Measurements from ENCODE around the gene RBM47. TPM values are rescaled to one million over a fixed set of nuclear protein-coding genes. Genes with fewer than 3 reads are reported as not detected.

Gene RBM47
- total and polyA plus RNA-seq, 2 experiments from 2014 or later, result 35.6 to 139 TPM

DNA sequence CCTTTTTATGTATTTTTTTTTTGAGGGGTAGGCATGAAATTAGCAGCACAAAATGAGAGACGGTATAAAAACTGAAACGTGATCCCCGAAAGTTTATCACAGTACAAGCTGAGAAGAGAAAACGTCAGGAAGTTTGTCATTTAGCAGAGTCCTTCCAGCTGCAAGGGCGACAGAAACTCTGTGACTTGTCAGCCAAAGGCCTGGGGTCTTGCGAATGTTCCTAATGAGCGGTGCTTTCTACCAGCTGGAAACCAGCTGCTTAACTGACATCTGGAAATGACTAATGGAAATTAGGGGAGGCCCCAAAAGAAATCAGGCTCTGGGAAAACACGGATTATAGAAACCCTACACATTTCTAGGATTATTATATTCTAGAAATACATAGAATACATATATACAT is 228.0 kb downstream of the RBM47 start (continued):
- TF ChIP-seq, protein P1, sequence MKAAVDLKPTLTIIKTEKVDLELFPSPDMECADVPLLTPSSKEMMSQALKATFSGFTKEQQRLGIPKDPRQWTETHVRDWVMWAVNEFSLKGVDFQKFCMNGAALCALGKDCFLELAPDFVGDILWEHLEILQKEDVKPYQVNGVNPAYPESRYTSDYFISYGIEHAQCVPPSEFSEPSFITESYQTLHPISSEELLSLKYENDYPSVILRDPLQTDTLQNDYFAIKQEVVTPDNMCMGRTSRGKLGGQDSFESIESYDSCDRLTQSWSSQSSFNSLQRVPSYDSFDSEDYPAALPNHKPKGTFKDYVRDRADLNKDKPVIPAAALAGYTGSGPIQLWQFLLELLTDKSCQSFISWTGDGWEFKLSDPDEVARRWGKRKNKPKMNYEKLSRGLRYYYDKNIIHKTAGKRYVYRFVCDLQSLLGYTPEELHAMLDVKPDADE (IDR thresholded peaks at IDR 0.05), result no peak

DNA sequence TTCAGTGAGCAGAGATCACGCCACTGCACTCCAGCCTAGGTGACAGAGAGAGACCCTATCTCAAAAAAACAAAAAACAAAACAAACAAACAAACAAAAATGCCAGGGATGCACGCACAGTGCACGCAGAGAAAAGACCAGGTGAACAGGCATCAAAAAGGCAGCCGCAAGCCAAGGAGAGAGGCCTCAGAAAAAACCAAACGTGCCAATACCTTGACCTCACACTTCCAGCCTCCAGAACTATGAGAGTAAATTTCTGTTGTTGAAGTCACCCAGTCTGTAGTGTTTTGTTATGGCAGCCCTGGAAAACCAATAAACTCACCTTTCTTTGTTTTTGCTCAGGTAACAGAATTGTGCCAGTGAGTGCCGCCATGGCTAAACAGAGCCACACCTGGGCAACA is 228.6 kb downstream of the RBM47 start:
- Mint-ChIP-seq H3K4me1 (peaks cover 13% of the 10 kb centered on the region), H3K27me3 (ENCODE audit: insufficient read depth, low read depth, poor library complexity) (peaks cover 12% of the 10 kb centered on the region), H3K27ac (no peak overlapping the region), H3K36me3 (ENCODE audit: low read depth) (peaks cover 6% of the 10 kb centered on the region), H3K9me3 (peaks cover 8% of the 10 kb centered on the region), H3K4me3 (no peak overlapping the region)
- TF ChIP-seq, protein P1 (IDR thresholded peaks at IDR 0.05), result no peak
- H3F3A ChIP-seq (replicated peaks; ENCODE audit: low read depth), result no peaks in the 10 kb centered on the region
- no peak overlapping the region for H2AFZ ChIP-seq
- no peak overlapping the region for H3K4me3 ChIP-seq
- H3K27me3 ChIP-seq (ENCODE audit: insufficient read depth), result no peaks in the 10 kb centered on the region
- no peaks in the 10 kb centered on the region for H3K36me3 ChIP-seq (ENCODE audit: insufficient read depth)
- no peak overlapping the region for H3K4me2 ChIP-seq
- ATAC-seq (no peak), DNase-seq (ENCODE audit: low spot score) (no peak)
- H3K27ac ChIP-seq (ENCODE audit: low read depth), result no peak overlapping the region
- H3K79me2 ChIP-seq (replicated peaks; ENCODE audit: insufficient read depth), result no peaks in the 10 kb centered on the region
- H3K9me2 ChIP-seq (ENCODE audit: insufficient read depth), result no peaks in the 10 kb centered on the region
- peaks cover 5% of the 10 kb centered on the region for H3K4me1 ChIP-seq (ENCODE audit: insufficient read depth)
- H4K20me1 ChIP-seq (replicated peaks; ENCODE audit: insufficient read depth), result no peaks in the 10 kb centered on the region

DNA sequence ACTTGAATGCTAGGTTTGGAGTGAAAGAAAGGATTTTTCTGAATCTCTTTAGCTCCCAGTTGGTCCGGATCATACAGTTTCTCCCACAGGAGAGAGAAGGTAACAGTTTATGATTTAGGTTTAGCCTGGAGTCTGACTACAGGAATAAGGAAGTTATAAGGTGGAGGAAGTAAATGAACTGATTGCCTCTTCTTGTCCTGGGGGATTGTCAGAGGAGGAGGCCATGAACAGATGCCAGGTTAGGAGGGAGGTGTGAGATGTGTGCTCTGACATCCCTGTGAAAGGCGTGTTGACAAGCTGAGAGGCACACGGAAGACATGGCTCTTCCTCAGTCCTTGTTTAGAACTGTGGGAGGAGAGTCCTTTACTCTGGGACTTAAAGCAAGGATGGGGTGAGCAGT is 230.1 kb downstream of the RBM47 start:
- Histone ChIP-seq H3K4me1 (ENCODE audit: insufficient read depth) (peaks cover 9% of the 10 kb centered on the region), H3K27me3 (ENCODE audit: insufficient read depth) (no peaks in the 10 kb centered on the region), H3F3A (replicated peaks; ENCODE audit: low read depth) (no peaks in the 10 kb centered on the region), H2AFZ (no peak overlapping the region; the same call in 1 of the 2 replicates), H3K27ac (ENCODE audit: low read depth) (no peak overlapping the region), H3K4me3 (no peak overlapping the region), H4K20me1 (replicated peaks; ENCODE audit: insufficient read depth) (no peaks in the 10 kb centered on the region), H3K9me2 (ENCODE audit: insufficient read depth) (no peaks in the 10 kb centered on the region), H3K36me3 (ENCODE audit: insufficient read depth) (no peaks in the 10 kb centered on the region), H3K4me2 (no peak overlapping the region), H3K79me2 (replicated peaks; ENCODE audit: insufficient read depth) (no peaks in the 10 kb centered on the region)
- Mint-ChIP-seq H3K4me1 (peaks cover 17% of the 10 kb centered on the region), H3K36me3 (ENCODE audit: low read depth) (no peaks in the 10 kb centered on the region), H3K27me3 (ENCODE audit: insufficient read depth, low read depth, poor library complexity) (peaks cover 12% of the 10 kb centered on the region), H3K4me3 (no peak overlapping the region), H3K27ac (no peak overlapping the region), H3K9me3 (no peaks in the 10 kb centered on the region)
- TF ChIP-seq NANOG (IDR thresholded peaks at IDR 0.05; ENCODE audit: borderline replicate concordance) (no peak), JUNB (IDR thresholded peaks at IDR 0.05; ENCODE audit: unreplicated experiment) (no peak), STAT1 (IDR thresholded peaks at IDR 0.05; ENCODE audit: unreplicated experiment) (no peak)
- TF ChIP-seq, protein P2, sequence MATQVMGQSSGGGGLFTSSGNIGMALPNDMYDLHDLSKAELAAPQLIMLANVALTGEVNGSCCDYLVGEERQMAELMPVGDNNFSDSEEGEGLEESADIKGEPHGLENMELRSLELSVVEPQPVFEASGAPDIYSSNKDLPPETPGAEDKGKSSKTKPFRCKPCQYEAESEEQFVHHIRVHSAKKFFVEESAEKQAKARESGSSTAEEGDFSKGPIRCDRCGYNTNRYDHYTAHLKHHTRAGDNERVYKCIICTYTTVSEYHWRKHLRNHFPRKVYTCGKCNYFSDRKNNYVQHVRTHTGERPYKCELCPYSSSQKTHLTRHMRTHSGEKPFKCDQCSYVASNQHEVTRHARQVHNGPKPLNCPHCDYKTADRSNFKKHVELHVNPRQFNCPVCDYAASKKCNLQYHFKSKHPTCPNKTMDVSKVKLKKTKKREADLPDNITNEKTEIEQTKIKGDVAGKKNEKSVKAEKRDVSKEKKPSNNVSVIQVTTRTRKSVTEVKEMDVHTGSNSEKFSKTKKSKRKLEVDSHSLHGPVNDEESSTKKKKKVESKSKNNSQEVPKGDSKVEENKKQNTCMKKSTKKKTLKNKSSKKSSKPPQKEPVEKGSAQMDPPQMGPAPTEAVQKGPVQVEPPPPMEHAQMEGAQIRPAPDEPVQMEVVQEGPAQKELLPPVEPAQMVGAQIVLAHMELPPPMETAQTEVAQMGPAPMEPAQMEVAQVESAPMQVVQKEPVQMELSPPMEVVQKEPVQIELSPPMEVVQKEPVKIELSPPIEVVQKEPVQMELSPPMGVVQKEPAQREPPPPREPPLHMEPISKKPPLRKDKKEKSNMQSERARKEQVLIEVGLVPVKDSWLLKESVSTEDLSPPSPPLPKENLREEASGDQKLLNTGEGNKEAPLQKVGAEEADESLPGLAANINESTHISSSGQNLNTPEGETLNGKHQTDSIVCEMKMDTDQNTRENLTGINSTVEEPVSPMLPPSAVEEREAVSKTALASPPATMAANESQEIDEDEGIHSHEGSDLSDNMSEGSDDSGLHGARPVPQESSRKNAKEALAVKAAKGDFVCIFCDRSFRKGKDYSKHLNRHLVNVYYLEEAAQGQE (IDR thresholded peaks at IDR 0.05; ENCODE audit: unreplicated experiment), result no peak
- TF ChIP-seq, protein P3, sequence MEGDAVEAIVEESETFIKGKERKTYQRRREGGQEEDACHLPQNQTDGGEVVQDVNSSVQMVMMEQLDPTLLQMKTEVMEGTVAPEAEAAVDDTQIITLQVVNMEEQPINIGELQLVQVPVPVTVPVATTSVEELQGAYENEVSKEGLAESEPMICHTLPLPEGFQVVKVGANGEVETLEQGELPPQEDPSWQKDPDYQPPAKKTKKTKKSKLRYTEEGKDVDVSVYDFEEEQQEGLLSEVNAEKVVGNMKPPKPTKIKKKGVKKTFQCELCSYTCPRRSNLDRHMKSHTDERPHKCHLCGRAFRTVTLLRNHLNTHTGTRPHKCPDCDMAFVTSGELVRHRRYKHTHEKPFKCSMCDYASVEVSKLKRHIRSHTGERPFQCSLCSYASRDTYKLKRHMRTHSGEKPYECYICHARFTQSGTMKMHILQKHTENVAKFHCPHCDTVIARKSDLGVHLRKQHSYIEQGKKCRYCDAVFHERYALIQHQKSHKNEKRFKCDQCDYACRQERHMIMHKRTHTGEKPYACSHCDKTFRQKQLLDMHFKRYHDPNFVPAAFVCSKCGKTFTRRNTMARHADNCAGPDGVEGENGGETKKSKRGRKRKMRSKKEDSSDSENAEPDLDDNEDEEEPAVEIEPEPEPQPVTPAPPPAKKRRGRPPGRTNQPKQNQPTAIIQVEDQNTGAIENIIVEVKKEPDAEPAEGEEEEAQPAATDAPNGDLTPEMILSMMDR (conservative IDR thresholded peaks at IDR 0.05; ENCODE audit: low read depth in 2 of 2), result no peak
- ATAC-seq, result no peak
- DNase-seq (ENCODE audit: low spot score), result no peak

All from GM23338 (cell line).